HepG2 (cell line): Measurements from ENCODE around the gene ARHGAP5. TPM values are rescaled to one million over a fixed set of nuclear protein-coding genes. Genes with fewer than 3 reads are reported as not detected.
A peak's percentile ranks its signal among the peaks of the same experiment; 100 is the strongest.

Source experiments
- ATF2 ChIP-seq: sonication (generic); formaldehyde crosslinking; IDR thresholded peaks from 2 replicates; pipeline ENCODE4 v1.4.0; 2020; ENCODE audit warnings: missing genetic modification reagents
- ATF4 ChIP-seq, 2 experiments: fragments of 450-650 bp in 1 of 2; sonication (generic) in 1 of 2; formaldehyde crosslinking; IDR thresholded peaks; 2 replicates each; pipeline versions ENCODE4 v1.5.0 to v1.8.0; 2020 to 2022; ENCODE audit warnings: mild to moderate bottlenecking in 1 of 2, missing genetic modification reagents in 1 of 2
- ATF7 ChIP-seq, 2 experiments: fragments of 450-650 bp in 1 of 2; sonication (generic) in 1 of 2; formaldehyde crosslinking in 1 of 2; IDR thresholded peaks; 2 replicates each; pipeline versions ENCODE4 v1.4.0 to v1.6.1; 2016 to 2020; ENCODE audit warnings: antibody characterized with exemption in 1 of 2, mild to moderate bottlenecking in 1 of 2, missing genetic modification reagents in 1 of 2
- EZH2 ChIP-seq: conservative IDR thresholded peaks from 2 replicates; pipeline ENCODE4 v1.6.1; 2012; ENCODE audit warnings: mild to moderate bottlenecking, low read depth, low read length, moderate library complexity
- FUBP1 ChIP-seq: sonication (generic); formaldehyde crosslinking; IDR thresholded peaks from 2 replicates; pipeline ENCODE4 v1.5.1; 2020; ENCODE audit warnings: missing genetic modification reagents, mild to moderate bottlenecking, borderline replicate concordance
- HCFC1 ChIP-seq: fragments of 150-350 bp; IDR thresholded peaks from 2 replicates; pipeline ENCODE4 v1.6.1; 2014; ENCODE audit warnings: low read depth, low read length
- HMGXB3 ChIP-seq: sonication (generic); formaldehyde crosslinking; IDR thresholded peaks from 2 replicates; pipeline ENCODE4 v1.4.0; 2020; ENCODE audit warnings: missing genetic modification reagents, borderline replicate concordance
- JUND ChIP-seq: sonication (generic); formaldehyde crosslinking; IDR thresholded peaks from 2 replicates; pipeline ENCODE4 v1.8.0; 2022; ENCODE audit warnings: mild to moderate bottlenecking, missing genetic modification reagents
- NPAS2 ChIP-seq: sonication (generic); formaldehyde crosslinking; IDR thresholded peaks from 2 replicates; pipeline ENCODE4 v1.8.0; 2022; ENCODE audit warnings: mild to moderate bottlenecking, missing genetic modification reagents, borderline replicate concordance
- RAD21 ChIP-seq: fragments of 450-650 bp; formaldehyde crosslinking; IDR thresholded peaks from 2 replicates; pipeline ENCODE4 v1.5.0; 2020; ENCODE audit warnings: mild to moderate bottlenecking
- SKI ChIP-seq: fragments of 450-650 bp; IDR thresholded peaks from one replicate; pipeline ENCODE4 v1.6.1; 2018; ENCODE audit warnings: mild to moderate bottlenecking; ENCODE audit not compliant: partially characterized antibody
- U2AF1 ChIP-seq: fragments of 200-400 bp; formaldehyde crosslinking; optimal IDR thresholded peaks from 2 replicates; pipeline ENCODE3; 2017; ENCODE audit warnings: mild to moderate bottlenecking, low read depth, low read length
- ZBTB3 ChIP-seq: sonication (generic); formaldehyde crosslinking; IDR thresholded peaks from 2 replicates; pipeline ENCODE4 v1.4.0; 2020; ENCODE audit warnings: low read depth, mild to moderate bottlenecking, moderate library complexity, missing genetic modification reagents, borderline replicate concordance
- ZKSCAN8 ChIP-seq: IDR thresholded peaks from 2 replicates; pipeline ENCODE4 v1.6.1; 2016; ENCODE audit warnings: borderline replicate concordance, missing genetic modification reagents, missing compliant biosample characterization
- ZNF484 ChIP-seq: sonication (generic); formaldehyde crosslinking; IDR thresholded peaks from 2 replicates; pipeline ENCODE4 v1.5.1; 2020; ENCODE audit warnings: mild to moderate bottlenecking, low read depth, missing genetic modification reagents, borderline replicate concordance
- ZNF558 ChIP-seq: sonication (generic); formaldehyde crosslinking; IDR thresholded peaks from 2 replicates; pipeline ENCODE4 v1.9.0; 2022; ENCODE audit warnings: mild to moderate bottlenecking, missing genetic modification reagents, borderline replicate concordance
- ZNF703 ChIP-seq: sonication (generic); formaldehyde crosslinking; IDR thresholded peaks from 2 replicates; pipeline ENCODE4 v1.5.1; 2020; ENCODE audit warnings: missing genetic modification reagents, mild to moderate bottlenecking, moderate library complexity, borderline replicate concordance
- ZNF709 ChIP-seq: sonication (generic); formaldehyde crosslinking; IDR thresholded peaks from 2 replicates; pipeline ENCODE4 v1.5.0; 2020; ENCODE audit warnings: mild to moderate bottlenecking, missing genetic modification reagents
- polyA plus RNA-seq, 8 experiments: library from polyadenylated mRNA; depleted of rRNA in 3 of 8; stranded (reverse) in 7 of 8; unstranded in 1 of 8; fragments of >200 nt; fragmentation: Illumina TruSeq in 4 of 8; extraction: Trizol in 4 of 8; gene quantifications; 2 replicates each; pipeline versions ENCODE4 v1.2.1 to v1.2.3, GENCODE V29; 2011 to 2016; ENCODE audit warnings: low read depth in 4 of 8, missing spikeins in 1 of 8, mixed read lengths in 1 of 8; ENCODE audit not compliant: insufficient read depth in 1 of 8
- total RNA-seq, 5 experiments: library from RNA; depleted of rRNA; stranded (reverse); fragments of >200 nt; fragmentation: Illumina TruSeq; extraction: Trizol; gene quantifications; 2 replicates each; pipeline ENCODE4 v1.2.3, GENCODE V29; 2016; ENCODE audit warnings: low read depth in 1 of 5

ARHGAP5 gene
- total and polyA plus RNA-seq, 2 of the 13 experiments (the other 11 are each of a cell fraction or from before 2014, with no cell fraction given) = 33.7 to 144 TPM

- TF ChIP-seq HCFC1 (no peak), ZNF558 (CRISPR knock-in tag) (peak; percentile 97; the same call in 1 of the 2 replicates), FUBP1 (peak; percentile 77), ZBTB3 (CRISPR knock-in tag) (peak; percentile 93), U2AF1 (peak; percentile 91), SKI (peak; percentile 58), NPAS2 (no peak), HMGXB3 (peak; percentile 90), ZNF484 (peak; percentile 82; the same call in 1 of the 2 replicates), EZH2 (no peak), ATF4 (CRISPR knock-in tag; IDR thresholded peaks at IDR 0.05) (peak in 1 of 2 experiments; percentile 78; a peak in 1 of 4 replicates), ATF7 (IDR thresholded peaks at IDR 0.05) (no peak), ATF7 (CRISPR knock-in tag; IDR thresholded peaks at IDR 0.05) (peak; percentile 54), JUND (CRISPR knock-in tag) (peak; percentile 81; the same call in 1 of the 2 replicates), ZNF703 (CRISPR knock-in tag) (peak; percentile 61), ATF2 (CRISPR knock-in tag) (peak; percentile 85), RAD21 (CRISPR knock-in tag) (peak; percentile 75), ZNF709 (CRISPR knock-in tag) (peak; percentile 100), ZKSCAN8 (peak; percentile 65; the same call in 1 of the 2 replicates)
Measured at GRCh38 chr14:32201193-32201815, 124.2 kb downstream of the ARHGAP5 start (continued).
